OCI-LY7 (cell line): ENCODE data around the gene HMG20A.

Experiments
- EZH2phosphoT487 ChIP-seq: fragments of 200-600 bp; sonication (generic); IDR thresholded peaks from 2 replicates; pipeline ENCODE4 v1.6.1; 2018; ENCODE audit warnings: low read depth, borderline replicate concordance, mild to moderate bottlenecking, mixed run types, antibody characterized with exemption, low read length, moderate library complexity, mixed read lengths
- TF ChIP-seq, protein P1 (sequence below): fragments of 200-600 bp; sonication (generic); conservative IDR thresholded peaks from 2 replicates; pipeline ENCODE4 v1.5.1; 2014; ENCODE audit warnings: mild to moderate bottlenecking, antibody characterized with exemption, low read length, moderate library complexity, mixed read lengths

DNA sequence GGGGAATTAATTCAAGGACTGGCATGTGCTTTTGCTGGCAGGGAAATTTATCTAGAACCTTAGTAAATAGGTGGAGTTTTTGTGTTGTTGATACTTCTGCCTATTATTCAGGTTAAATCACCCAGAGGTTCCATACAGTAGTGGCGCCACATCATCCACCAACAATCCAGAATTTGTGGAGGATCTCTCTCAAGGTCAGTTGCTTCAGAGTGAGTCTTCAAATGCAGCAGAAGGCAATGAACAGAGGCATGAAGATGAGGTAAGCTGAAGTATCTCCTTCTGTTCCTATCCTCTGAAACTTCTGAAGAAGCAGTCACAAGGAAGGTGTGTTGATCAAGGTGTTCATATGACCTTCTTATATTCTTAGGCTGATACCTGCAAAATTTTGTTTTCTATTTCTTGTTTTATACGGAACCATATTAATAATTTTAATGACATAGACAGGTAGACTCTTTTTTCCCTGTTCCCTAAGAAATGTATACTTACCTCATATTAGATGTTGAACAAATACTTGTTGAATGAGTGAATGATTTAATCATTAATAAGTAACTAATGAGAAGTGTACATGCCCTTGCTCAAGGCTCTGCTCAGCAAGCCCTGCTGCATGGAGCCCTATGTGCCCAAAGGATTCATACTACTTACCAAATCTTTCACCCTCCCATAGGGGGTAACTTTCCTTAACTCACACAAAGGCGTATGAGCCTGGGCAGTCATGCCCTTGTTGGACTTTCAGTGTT, 43.6 kb downstream of the HMG20A start:
- TF ChIP-seq, protein P1, sequence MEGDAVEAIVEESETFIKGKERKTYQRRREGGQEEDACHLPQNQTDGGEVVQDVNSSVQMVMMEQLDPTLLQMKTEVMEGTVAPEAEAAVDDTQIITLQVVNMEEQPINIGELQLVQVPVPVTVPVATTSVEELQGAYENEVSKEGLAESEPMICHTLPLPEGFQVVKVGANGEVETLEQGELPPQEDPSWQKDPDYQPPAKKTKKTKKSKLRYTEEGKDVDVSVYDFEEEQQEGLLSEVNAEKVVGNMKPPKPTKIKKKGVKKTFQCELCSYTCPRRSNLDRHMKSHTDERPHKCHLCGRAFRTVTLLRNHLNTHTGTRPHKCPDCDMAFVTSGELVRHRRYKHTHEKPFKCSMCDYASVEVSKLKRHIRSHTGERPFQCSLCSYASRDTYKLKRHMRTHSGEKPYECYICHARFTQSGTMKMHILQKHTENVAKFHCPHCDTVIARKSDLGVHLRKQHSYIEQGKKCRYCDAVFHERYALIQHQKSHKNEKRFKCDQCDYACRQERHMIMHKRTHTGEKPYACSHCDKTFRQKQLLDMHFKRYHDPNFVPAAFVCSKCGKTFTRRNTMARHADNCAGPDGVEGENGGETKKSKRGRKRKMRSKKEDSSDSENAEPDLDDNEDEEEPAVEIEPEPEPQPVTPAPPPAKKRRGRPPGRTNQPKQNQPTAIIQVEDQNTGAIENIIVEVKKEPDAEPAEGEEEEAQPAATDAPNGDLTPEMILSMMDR = no peak
- TF ChIP-seq EZH2phosphoT487 = no peak
